ENCODE measurements around the gene AFF3. TPM values are rescaled to one million over a fixed set of nuclear protein-coding genes. Genes with fewer than 3 reads are reported as not detected.

Gene AFF3
- total and polyA plus RNA-seq, 2 of the 8 experiments (the other 6 are each of a cell fraction or from before 2014, with no cell fraction given): 0.27 to 3.0 TPM

GRCh38 chr2:99850084-99850710 lies 292.2 kb downstream of the AFF3 start (continued):
- TF ChIP-seq CHD7 (IDR thresholded peaks at IDR 0.05; ENCODE audit: insufficient replicate concordance, low read length) (no peak), KDM4A (IDR thresholded peaks at IDR 0.05; ENCODE audit: low read depth, low read length, severe bottlenecking) (no peak), TBP (IDR thresholded peaks at IDR 0.05; ENCODE audit: low read depth, low read length) (no peak), RAD21 (IDR thresholded peaks at IDR 0.05 in 1 of 2, conservative IDR thresholded peaks at IDR 0.05 in 1 of 2; ENCODE audit: low read depth in 2 of 2, low read length in 2 of 2) (no peak), JUN (IDR thresholded peaks at IDR 0.05; ENCODE audit: low read depth, low read length) (no peak), POU5F1 (IDR thresholded peaks at IDR 0.05; ENCODE audit: low read depth, low read length) (no peak), TEAD4 (IDR thresholded peaks at IDR 0.05; ENCODE audit: low read depth, low read length) (no peak), HDAC6 (IDR thresholded peaks at IDR 0.05; ENCODE audit: low read depth, low read length) (no peak), RXRA (IDR thresholded peaks at IDR 0.05; ENCODE audit: insufficient read depth, low read depth, low read length) (no peak), ASH2L (IDR thresholded peaks at IDR 0.05; ENCODE audit: low read length) (no peak), SP2 (IDR thresholded peaks at IDR 0.05; ENCODE audit: low read length) (no peak)
